ENCODE results near the gene AKAP12.
A peak's percentile ranks its signal among the peaks of the same experiment; 100 is the strongest.

Gene AKAP12, protein sequence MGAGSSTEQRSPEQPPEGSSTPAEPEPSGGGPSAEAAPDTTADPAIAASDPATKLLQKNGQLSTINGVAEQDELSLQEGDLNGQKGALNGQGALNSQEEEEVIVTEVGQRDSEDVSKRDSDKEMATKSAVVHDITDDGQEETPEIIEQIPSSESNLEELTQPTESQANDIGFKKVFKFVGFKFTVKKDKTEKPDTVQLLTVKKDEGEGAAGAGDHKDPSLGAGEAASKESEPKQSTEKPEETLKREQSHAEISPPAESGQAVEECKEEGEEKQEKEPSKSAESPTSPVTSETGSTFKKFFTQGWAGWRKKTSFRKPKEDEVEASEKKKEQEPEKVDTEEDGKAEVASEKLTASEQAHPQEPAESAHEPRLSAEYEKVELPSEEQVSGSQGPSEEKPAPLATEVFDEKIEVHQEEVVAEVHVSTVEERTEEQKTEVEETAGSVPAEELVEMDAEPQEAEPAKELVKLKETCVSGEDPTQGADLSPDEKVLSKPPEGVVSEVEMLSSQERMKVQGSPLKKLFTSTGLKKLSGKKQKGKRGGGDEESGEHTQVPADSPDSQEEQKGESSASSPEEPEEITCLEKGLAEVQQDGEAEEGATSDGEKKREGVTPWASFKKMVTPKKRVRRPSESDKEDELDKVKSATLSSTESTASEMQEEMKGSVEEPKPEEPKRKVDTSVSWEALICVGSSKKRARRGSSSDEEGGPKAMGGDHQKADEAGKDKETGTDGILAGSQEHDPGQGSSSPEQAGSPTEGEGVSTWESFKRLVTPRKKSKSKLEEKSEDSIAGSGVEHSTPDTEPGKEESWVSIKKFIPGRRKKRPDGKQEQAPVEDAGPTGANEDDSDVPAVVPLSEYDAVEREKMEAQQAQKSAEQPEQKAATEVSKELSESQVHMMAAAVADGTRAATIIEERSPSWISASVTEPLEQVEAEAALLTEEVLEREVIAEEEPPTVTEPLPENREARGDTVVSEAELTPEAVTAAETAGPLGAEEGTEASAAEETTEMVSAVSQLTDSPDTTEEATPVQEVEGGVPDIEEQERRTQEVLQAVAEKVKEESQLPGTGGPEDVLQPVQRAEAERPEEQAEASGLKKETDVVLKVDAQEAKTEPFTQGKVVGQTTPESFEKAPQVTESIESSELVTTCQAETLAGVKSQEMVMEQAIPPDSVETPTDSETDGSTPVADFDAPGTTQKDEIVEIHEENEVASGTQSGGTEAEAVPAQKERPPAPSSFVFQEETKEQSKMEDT (N-terminal part only)
- total RNA-seq, result 0 to 0.54 (median 0.24) reads per million in 4 donors

DNA sequence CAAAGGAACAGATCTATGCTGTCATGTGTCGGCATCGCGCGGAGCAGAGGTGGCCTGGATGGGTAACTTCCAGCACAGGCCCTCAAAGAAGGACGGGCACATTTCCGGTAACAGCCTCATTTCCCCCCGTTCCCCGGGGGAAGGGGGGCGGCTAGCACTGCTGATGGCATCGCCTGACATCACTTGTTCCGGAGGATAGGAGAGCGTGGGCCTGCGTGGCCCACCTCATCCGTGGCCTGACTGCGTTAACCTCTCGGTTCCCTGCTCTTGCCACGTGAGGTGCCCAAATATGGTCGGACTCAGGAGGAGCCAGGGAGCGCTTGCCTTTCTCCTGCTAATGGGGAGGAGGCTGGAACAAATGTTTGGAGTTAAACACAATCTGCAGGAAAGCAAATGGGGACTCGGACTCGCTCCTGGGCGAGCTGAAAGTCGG is at the start of gene AKAP12:
Gene AKAP12, plus strand, starts transcription at position 365 of the 433 bp plus-strand sequence. CDS start 596 bp downstream, outside the sequence.
- no peak for DNase-seq

DNA sequence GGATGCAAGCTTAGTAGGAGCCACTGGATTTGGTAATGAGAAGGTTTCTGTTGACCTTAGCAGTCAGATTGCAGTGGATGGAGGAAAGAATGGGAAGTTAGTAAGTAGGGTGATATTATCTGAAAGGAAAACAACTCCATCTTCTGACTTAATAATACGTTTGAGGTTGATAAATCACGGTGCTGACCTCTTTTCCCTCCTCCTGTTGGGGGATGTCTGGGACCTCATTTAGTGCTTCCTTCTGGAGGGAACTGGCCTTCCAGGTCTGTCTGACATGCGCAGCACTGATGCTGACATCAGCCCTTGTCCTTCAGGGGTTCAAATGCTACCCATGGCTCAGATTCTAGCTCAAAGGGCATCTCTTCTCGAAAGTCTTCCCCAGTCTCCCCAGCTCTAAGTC is 48.2 kb upstream of the AKAP12 start:
- no peak for DNase-seq

DNA sequence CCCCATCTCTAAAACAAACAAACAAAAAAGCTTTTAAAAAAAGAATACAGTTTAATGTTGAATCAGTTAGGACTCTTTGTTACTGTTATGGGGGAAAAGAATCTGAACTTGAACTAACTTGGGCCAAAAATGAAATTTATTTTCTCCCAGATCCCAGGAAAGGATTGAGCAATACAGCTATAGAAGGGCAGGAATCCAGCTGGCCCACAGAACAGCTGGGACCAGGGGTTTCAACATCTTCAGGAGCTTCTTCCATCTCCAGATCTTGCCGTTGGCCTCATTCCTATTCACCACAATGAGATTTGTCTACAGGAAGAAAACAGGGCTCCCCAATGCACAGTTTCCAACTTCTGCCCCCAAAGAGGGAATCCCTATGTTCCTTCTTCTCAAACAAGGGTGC is 43.2 kb upstream of the AKAP12 start:
- DNase-seq, result no peak

DNA sequence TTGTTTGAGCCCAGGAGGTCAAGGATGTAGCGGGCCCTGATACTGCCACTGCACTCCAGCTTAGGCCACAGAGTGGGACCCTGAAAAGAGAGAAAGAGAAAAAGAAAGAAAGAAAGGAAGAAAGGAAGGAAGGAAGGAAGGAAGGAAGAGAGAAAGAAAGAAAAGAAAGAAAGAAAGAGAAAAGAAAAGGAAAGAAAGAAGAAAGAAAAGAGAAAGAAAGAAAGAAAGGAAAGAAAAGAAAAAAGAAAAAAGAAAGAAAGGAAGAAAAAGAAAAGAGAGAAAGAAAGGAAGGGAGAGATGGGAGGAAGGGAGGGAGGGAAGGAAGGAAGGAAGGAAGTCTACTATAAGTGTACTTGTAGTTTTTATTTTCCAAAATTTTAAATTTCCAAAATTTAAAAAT is 42.2 kb upstream of the AKAP12 start:
- no peak for DNase-seq

DNA sequence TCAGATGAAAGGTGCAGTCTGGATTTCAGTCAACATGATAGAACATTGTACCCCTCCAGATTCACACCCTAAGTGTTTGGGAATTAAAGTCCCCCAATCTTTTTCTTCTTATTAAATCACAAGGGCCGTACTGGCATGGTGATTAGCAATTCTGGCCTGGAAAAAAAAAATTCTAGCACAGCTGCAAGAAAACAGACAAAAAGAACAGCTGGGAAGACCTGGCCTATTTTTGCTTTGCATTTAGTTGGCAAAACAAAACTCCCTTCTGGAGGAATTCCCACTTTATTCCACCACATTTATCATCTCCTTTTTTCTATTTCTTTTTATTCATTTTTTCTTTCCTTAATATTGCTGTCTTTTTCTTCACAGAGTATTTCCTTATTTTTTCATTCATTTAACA is 39.8 kb upstream of the AKAP12 start:
- no peak for DNase-seq

DNA sequence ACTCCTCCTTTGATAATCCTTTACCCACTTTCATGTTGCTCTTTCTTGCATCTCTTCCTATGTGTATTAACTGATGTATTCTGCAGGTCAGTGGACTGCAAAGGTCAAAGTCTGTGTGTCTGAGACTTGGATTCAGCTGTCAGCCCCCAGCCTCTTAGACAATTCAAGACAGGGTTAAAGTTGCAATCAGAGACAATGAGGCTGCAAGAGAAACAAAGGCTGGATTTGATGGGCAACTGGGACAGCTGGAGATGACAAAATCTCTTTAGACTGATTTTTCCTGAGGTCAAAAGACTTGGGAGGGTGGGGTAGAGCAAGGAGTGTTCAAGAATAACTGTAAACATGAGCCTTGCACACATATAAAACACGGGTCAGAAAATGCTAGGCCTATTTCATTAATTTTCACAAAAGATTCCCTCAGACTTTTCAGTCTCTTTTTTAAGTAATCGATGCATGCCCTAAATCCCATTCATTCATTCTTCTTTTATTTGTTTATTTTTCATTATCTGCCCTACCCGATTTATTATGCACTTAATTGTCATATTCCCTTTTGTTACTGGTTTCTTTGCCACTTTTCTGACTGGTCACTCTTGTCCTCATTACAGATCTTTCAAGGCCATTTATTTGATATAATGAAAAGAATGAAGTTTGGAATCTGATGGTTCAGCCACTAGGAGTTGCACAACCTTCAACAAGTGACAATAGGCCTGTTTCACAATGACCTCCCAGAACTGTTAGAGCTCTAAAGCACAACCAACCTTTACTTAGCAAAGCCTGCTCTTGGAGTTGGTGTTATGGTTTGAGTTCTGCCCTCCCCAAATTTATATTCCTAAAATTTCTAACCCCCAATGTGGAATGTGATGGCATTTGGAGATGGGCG is 33.8 kb upstream of the AKAP12 start:
- no peak for DNase-seq

DNA sequence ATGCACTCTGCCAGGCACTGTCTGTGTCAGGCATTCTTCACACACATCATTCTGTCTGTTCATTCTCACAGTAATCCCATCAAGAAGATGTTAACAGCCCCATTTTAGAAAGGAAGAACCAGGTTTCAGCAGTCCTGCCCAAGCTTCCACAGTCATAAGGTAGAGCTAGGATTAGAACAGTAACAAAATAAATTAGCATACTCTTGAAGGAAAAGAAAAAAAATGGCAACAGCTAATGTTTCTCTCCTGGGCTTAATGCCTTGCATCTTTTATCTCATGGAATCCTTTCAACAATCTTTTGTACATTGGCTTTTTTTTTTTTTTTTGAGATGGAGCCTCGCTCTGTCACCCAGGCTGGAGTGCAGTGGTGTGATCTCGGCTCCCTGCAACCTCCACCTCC is 32.1 kb upstream of the AKAP12 start:
- no peak for DNase-seq

DNA sequence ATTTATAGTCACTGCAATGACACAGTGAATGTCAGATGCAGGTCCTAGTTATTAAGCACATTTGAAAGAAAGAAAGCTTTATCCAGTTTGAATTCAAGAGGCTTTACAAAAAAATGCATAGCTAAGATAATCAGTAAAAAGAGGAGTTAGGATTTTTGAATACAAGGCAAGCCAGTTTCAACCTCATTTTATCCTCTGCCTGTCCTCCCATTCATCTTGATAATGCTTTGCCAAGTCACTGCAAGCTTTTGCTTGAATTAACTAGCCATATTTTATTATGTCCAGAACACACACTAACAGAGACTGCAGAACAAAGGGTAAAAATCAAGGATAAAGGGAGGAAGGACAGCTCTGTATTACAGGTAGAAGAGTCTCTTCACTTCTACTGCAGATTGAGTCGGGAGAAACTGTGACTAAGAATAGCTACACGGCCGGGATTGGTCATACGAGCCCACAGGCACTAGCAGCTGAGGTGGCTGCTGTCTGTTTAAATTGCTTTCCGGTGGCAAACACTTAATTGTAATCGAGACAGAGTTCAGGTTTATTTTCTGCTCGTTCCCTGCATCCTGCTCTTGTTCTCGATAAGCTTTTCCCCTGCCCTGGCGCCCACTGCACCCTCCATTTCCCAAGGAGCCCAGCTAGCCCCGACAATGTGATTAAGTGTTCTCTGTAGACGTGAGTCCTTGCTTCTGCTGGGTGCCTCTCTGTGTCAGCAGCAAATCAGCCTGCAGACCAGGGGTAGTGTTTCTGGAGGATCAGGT is 30.5 kb upstream of the AKAP12 start:
- DNase-seq, result no peak

DNA sequence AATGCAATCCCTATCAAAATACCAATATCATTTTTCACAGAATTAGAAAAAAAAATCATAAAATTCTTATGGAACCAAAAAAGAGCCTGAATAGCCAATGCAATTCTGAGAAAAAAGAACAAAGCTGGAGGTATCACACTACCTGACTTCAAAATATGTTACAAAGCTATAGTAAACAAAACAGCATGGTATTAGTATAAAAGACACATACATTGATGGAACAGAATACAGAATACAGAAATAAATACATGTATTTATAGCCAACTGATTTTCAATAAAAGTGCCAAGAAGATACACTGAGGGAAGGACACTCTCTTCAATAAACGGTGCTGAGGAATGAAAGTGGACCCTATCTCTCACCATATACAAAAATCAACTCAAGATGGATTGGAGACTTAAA is 28.7 kb upstream of the AKAP12 start:
- no peak for DNase-seq

DNA sequence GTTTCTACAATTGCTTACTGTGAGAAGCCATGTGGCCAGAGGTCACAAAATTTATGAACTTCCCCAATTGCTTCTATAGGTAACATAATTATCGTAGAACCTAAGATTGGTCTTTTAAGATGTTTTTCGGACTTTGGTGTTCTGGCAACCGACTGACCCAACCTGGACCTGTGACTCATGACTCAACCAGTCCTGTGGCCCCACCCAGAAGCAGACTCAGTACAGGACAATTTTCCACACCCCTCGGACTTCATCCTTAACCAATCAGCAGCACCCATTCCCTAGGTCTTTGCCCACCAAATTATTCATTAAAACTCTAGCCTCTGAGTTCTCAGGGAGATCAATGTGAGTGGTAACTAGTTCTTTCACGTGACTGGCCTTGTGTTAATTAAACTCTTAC is 26.4 kb upstream of the AKAP12 start:
- DNase-seq, result no peak

DNA sequence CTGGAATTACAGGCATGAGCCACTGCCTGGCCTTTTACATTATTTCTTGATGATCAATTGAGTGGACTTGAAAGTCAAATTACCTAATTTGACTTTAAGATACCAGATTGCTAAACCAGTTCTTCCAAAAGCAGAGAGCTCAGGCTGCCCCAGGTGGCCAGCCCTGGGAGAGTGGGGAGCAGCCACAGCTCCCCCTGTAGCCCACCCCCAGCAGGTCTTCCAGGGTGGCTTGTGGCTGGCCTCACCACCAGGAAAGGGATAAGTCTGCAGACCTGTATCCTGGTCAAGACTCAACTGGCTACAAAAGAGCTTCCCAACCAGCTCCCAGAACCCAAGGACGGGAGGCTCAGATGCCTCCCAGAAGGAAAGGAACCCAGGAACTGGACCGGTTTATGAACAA is 23.8 kb upstream of the AKAP12 start:
- DNase-seq, result no peak

DNA sequence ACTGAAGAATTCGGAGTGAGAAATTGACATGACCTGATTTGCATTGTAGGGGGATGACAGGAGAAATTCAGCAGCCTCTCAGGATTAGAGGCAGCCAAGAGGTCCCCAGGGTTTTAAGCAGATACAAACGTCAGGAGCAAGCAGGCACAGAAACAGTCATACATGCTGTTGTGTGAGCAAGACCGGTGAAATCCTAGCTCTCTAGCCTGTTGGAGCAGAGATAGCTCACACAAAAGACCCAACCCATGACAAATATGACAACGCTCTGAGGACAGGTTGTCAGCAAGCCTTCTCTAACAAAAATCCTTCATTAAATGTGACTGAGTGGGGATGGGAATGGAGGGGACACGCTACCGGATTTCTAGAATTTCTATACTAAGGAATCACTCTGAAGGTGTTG is 23.0 kb upstream of the AKAP12 start:
- DNase-seq, result no peak

DNA sequence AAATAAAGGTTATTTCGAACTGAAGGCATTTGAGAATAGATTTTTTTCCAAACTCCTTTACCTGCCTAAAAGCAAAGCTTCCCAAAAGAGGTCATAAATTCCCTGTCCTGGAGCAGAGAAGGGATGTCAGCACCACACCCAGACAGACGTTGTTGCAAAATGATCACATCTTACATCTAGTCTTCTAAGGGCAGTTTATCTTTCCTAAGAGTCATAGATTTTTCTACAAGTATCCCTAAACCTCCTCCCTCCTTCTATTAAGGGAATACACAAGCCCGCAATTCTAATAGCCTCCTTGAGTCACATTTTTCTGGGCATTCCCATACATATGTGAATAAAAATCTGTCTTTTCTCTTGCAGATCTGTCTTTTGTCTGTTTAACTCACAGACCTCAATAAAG is 20.6 kb upstream of the AKAP12 start:
- no peak for DNase-seq

DNA sequence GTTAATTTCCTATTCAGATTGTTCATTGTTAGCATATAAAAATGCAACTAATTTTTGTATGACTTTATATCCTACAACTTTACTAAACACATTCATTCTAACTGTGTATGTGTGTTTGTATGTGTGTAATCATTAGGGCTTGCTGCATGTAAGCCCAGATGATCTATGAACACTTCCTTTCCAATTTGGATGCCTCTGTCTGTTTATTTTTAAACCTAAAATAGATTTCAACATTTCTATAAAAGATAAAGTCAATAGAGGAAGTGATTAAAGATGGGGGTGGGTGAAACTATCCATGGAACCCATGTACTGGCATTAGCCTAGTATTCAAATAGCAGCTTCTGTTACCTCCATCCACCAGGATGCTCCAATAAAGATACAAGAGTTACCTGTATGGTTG is 15.7 kb upstream of the AKAP12 start:
- DNase-seq, result no peak

DNA sequence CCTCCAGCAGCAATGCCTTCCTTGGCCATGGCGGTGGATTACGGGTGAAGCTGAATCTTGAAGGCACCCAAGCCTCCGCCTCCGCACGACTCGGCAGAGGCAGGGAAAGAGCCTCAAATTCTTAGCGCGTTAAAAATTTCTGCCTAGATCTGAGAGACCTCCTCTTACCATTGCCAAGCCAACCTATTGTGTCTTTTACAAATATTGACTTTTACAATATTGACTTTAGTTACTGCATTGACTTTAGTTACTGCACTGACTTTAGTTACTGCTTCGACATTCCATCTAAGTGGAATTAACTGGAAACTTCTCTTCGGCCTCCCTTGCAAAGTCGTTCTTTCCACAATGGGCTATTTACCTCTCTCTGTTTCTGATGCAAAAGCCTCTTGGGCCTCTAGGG is 13.8 kb upstream of the AKAP12 start:
- DNase-seq, result no peak

DNA sequence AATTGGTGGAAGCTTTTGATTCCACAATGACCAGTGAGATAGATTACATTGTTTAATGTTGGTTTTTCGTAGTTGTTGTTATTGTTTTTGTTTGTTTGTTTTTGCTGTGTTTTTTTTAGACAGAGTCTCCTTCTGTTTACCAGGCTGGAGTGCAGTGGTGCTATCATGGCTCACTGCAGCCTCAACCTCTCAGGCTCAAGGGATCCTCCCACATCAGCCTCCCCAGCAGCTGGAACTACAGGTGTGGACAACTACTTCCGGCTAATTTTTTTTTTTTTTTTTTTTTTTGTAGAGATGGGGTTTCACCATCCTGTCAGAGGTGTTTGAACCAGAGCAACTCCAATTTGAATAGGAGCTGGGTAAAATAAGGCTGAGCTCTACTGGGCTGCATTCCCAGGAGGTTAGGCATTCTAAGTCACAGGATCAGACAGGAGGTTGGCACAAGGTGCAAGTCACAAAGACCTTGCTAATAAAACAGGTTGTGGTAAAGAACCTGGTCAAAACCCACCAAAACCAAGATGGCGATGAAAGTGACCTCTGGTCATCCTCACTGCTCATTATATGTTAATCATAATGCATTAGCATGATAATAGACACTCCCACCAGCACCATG is 10.9 kb upstream of the AKAP12 start:
- no peak for DNase-seq

DNA sequence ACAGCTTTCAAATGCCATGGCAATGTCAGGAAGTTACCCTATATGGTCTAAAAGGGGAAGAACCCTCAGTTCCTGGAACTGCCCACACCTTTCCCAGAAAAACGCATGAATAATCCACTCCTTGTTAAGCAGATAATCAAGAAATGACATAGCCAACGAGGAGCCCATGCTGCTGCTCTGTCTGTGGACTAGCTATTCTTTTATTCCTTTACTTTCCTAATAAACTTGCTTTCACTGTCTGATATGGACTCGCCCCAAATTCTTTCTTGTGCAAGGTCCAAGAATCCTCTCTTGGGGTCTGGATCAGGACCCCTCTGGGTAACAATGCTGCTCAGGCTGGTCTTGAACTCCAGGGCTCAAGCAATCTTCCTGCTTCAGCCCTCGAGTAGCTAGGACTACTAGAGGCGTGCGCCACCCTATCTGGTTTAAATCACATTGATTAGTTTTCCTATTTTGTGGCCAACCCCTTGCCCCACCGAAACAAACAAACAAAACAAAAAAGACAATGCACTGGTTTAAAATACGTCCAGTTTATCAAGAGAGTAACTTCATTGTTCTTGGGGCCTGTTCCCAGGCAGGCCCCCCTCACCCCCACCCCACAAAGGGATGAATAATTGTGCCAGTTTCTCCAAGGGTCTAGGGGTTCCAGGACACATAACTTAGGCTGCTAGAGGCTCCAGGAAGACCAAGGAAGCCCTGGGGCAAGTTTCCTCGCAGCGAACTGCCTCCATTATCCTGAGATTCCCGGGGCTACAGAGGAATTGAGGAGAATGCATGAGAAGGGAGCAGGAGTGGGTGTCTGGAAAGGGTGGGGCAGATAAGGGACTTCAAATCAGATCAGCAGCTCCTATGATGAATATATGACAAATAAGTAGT is 10.1 kb upstream of the AKAP12 start:
- peak in 1 of 5 donors; percentile 78 for DNase-seq

DNA sequence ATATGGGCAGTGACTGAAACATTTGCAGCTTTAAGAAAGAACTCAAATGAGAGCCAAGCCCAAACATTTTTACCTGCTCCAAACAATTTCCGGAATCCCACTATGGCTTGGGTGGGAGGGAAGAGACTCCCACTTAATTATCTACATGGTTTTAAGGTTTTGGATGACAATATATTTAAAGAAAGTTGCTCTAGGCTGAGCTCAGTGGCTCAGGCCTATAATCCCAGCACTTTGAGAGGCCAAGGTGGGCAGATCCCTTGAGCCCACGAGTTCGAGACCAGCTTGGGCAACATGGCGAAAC is 9.5 kb upstream of the AKAP12 start:
- DNase-seq, result no peak

DNA sequence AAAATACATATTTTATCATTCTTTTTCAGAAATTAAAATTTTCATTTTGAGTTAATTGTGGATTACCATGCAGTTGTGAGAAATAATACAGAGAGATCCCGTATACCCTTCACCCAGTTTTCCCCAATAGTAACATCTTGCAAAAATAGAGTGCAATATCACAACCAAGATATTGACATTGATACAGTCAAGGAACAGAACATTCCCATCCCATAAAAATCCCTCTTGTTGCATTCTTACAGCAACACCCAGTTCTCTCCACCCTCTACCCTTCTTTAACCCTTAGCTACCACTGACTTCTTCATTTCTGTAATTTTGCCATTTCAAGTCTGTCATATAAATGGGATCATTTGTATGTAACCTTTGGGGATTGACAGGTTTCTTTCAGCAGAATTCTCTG is 6.9 kb upstream of the AKAP12 start:
- DNase-seq, result no peak

DNA sequence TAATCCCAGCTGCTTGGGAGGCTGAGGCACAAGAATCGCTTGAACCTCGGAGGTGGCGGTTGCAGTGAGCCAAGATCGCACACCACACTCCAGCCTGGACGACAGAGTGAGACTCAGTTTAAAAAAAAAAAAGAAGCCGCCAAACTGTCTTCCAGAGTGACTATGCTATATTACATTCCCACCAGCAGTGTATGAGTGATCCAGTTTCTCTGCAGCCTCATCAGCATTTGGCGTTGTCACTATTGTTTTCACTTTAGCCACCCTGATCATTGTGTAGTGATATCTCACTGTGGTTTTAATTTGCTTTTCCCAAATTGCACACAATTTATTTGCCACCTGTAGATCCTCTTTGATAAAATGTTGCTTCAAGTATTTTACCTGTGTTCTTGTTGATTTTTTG is 6.0 kb upstream of the AKAP12 start:
- DNase-seq, result no peak
